IMR-90 (cell line): ENCODE data around the gene FUT8. TPM values are rescaled to one million over a fixed set of nuclear protein-coding genes. Genes with fewer than 3 reads are reported as not detected.

Experiments
- ATAC-seq: fragments of 200-7000 bp; cut with Tn5 transposase; 2 replicates; pipeline ENCODE4 v1.9.1; 2020; ENCODE audit warnings: low read depth, mild to moderate bottlenecking, moderate library complexity
- BruUV-seq: library from RNA; stranded (reverse); fragments of 400-500 nt; replicated peaks from 2 replicates; lab custom pipeline; 2021; lab: Mats Ljungman, UMichigan
- CTCF ChIA-PET: fragments of 300-600 bp; formaldehyde crosslinking; extraction: SDS; loops from one replicate; lab custom pipeline; 2021; ENCODE audit warnings: antibody characterized with exemption; lab: Yijun Ruan, JAX
- POLR2A ChIA-PET: fragments of 300-600 bp; sonication (Branson Sonifier 250); formaldehyde crosslinking; loops from one replicate; lab custom pipeline; 2022; ENCODE audit warnings: antibody characterized with exemption; ENCODE audit not compliant: unreplicated experiment; lab: Charles Lee
- DNase-seq: peaks from one replicate; pipeline ENCODE4 v3.0.0; 2013
- H2AFZ ChIP-seq: replicated peaks from 2 replicates; pipeline ENCODE3; 2013; ENCODE audit warnings: low read length, mild to moderate bottlenecking; ENCODE audit not compliant: poor library complexity
- H2AK5ac ChIP-seq: 2 replicates; pipeline ENCODE4 v1.6.1; 2013; ENCODE audit warnings: low read depth, low read length, inconsistent platforms
- H2AK9ac ChIP-seq: replicated peaks from 2 replicates; pipeline ENCODE3; 2013; ENCODE audit warnings: mild to moderate bottlenecking, low read depth, low read length, moderate library complexity; ENCODE audit not compliant: poor library complexity
- H2BK120ac ChIP-seq: 2 replicates; pipeline ENCODE4 v1.6.1; 2013; ENCODE audit warnings: low read depth, low read length, inconsistent platforms
- H2BK15ac ChIP-seq: 3 replicates; pipeline ENCODE4 v1.6.1; 2013; ENCODE audit warnings: low read depth, low read length, inconsistent platforms
- H2BK20ac ChIP-seq: 2 replicates; pipeline ENCODE4 v1.6.1; 2013; ENCODE audit warnings: low read depth, mild to moderate bottlenecking, inconsistent platforms, low read length, moderate library complexity
- H2BK5ac ChIP-seq: 2 replicates; pipeline ENCODE4 v1.6.1; 2013; ENCODE audit warnings: mild to moderate bottlenecking, low read depth, low read length, inconsistent platforms; ENCODE audit not compliant: poor library complexity, severe bottlenecking
- H3K14ac ChIP-seq: replicated peaks from 2 replicates; pipeline ENCODE4 v1.6.1; 2013; ENCODE audit warnings: low read depth, low read length, inconsistent platforms
- H3K18ac ChIP-seq: 2 replicates; pipeline ENCODE4 v1.6.1; 2013; ENCODE audit warnings: low read depth, low read length, control low read depth
- H3K23ac ChIP-seq: 2 replicates; pipeline ENCODE4 v1.6.1; 2013; ENCODE audit warnings: low read depth, low read length, inconsistent platforms
- H3K27ac ChIP-seq: 2 replicates; pipeline ENCODE4 v1.5.1; 2013; ENCODE audit warnings: mild to moderate bottlenecking, control low read depth, low read length; ENCODE audit not compliant: insufficient read depth
- H3K27me3 ChIP-seq: 2 replicates; pipeline ENCODE4 v1.6.1; 2013; ENCODE audit warnings: low read length; ENCODE audit not compliant: control insufficient read depth, insufficient read depth
- H3K36me3 ChIP-seq: 2 replicates; pipeline ENCODE4 v1.6.1; 2013; ENCODE audit warnings: low read length, mixed read lengths; ENCODE audit not compliant: control insufficient read depth, insufficient read depth
- H3K4ac ChIP-seq: 2 replicates; pipeline ENCODE4 v1.6.1; 2013; ENCODE audit warnings: low read depth, low read length, inconsistent platforms
- H3K4me1 ChIP-seq: 2 replicates; pipeline ENCODE4 v1.6.1; 2013; ENCODE audit warnings: low read length, mixed read lengths; ENCODE audit not compliant: control insufficient read depth, insufficient read depth
- H3K4me2 ChIP-seq: 2 replicates; pipeline ENCODE4 v1.6.1; 2013; ENCODE audit warnings: low read depth, mild to moderate bottlenecking, control low read depth, low read length, moderate library complexity
- H3K4me3 ChIP-seq: 2 replicates; pipeline ENCODE4 v1.5.1; 2013; ENCODE audit warnings: low read depth, mild to moderate bottlenecking, control low read depth, low read length, moderate library complexity; ENCODE audit not compliant: insufficient read depth
- H3K56ac ChIP-seq: 2 replicates; pipeline ENCODE4 v1.6.1; 2013; ENCODE audit warnings: low read length, inconsistent platforms; ENCODE audit not compliant: insufficient read depth; ENCODE audit errors: extremely low read depth
- H3K79me1 ChIP-seq, 2 experiments: 2 replicates each; pipeline ENCODE4 v1.6.1; 2013; ENCODE audit warnings: low read length in 2 of 2, inconsistent platforms in 1 of 2, low read depth in 1 of 2
- H3K9ac ChIP-seq: 2 replicates; pipeline ENCODE4 v1.6.1; 2013; ENCODE audit warnings: low read depth, low read length, control low read depth
- H3K9me1 ChIP-seq: 2 replicates; pipeline ENCODE4 v1.6.1; 2013; ENCODE audit warnings: low read length, inconsistent platforms; ENCODE audit not compliant: insufficient read depth
- H3K9me3 ChIP-seq: 2 replicates; pipeline ENCODE4 v1.6.1; 2013; ENCODE audit warnings: low read length; ENCODE audit not compliant: control insufficient read depth, insufficient read depth
- H4K20me1 ChIP-seq: 2 replicates; pipeline ENCODE4 v1.6.1; 2013; ENCODE audit warnings: low read length, inconsistent platforms; ENCODE audit not compliant: insufficient read depth
- H4K5ac ChIP-seq: 2 replicates; pipeline ENCODE4 v1.6.1; 2013; ENCODE audit warnings: mild to moderate bottlenecking, low read depth, low read length, control low read depth
- H4K8ac ChIP-seq, 2 experiments: 2 replicates each; pipeline ENCODE4 v1.6.1; 2013; ENCODE audit warnings: low read depth in 2 of 2, low read length in 2 of 2, control low read depth in 1 of 2, inconsistent platforms in 1 of 2
- H4K91ac ChIP-seq: 2 replicates; pipeline ENCODE4 v1.6.1; 2013; ENCODE audit warnings: low read depth, low read length, inconsistent platforms; ENCODE audit not compliant: insufficient read depth
- BHLHE40 ChIP-seq: fragments of 150-350 bp; IDR thresholded peaks from 2 replicates; pipeline ENCODE4 v1.6.1; 2016; ENCODE audit warnings: mild to moderate bottlenecking, low read depth, low read length
- CTCF ChIP-seq: conservative IDR thresholded peaks from 2 replicates; pipeline ENCODE4 v1.5.1; 2012; ENCODE audit warnings: mild to moderate bottlenecking, low read depth, low read length, improper control_type of control experiment
- ELK1 ChIP-seq: fragments of 150-350 bp; IDR thresholded peaks from 2 replicates; pipeline ENCODE4 v1.6.1; 2016; ENCODE audit warnings: low read depth, mild to moderate bottlenecking, low read length, moderate library complexity, borderline replicate concordance
- FOS ChIP-seq: fragments of 150-350 bp; IDR thresholded peaks from 2 replicates; pipeline ENCODE4 v1.6.1; 2016; ENCODE audit warnings: low read depth, low read length
- MAFK ChIP-seq: IDR thresholded peaks from 2 replicates; pipeline ENCODE4 v1.6.1; 2012; ENCODE audit warnings: low read depth, low read length, improper control_type of control experiment
- MAZ ChIP-seq: IDR thresholded peaks from 2 replicates; pipeline ENCODE4 v1.6.1; 2012; ENCODE audit warnings: low read depth, mild to moderate bottlenecking, low read length, improper control_type of control experiment, moderate library complexity, borderline replicate concordance
- MXI1 ChIP-seq: IDR thresholded peaks from 2 replicates; pipeline ENCODE4 v1.6.1; 2012; ENCODE audit warnings: low read depth, mild to moderate bottlenecking, low read length, moderate library complexity, borderline replicate concordance
- NFE2L2 ChIP-seq: fragments of 150-350 bp; IDR thresholded peaks from 2 replicates; pipeline ENCODE4 v1.6.1; 2016; ENCODE audit warnings: low read depth, mild to moderate bottlenecking, low read length
- POLR2A ChIP-seq: IDR thresholded peaks from 2 replicates; pipeline ENCODE4 v1.6.1; 2012; ENCODE audit warnings: mild to moderate bottlenecking, low read depth, low read length
- RFX5 ChIP-seq: IDR thresholded peaks from 2 replicates; pipeline ENCODE4 v1.8.0; 2012; ENCODE audit warnings: low read depth, mild to moderate bottlenecking, low read length, moderate library complexity
- USF2 ChIP-seq: fragments of 150-350 bp; IDR thresholded peaks from 2 replicates; pipeline ENCODE4 v1.6.1; 2017; ENCODE audit warnings: mild to moderate bottlenecking, antibody characterized with exemption, low read length, low read depth
- dilution Hi-C: fragments of 300-500 bp; cut with HindIII; formaldehyde crosslinking; loops from one replicate; pipeline ENCODE4 v1.14.3; 2018; ENCODE audit warnings: low sequenced_read_pairs; ENCODE audit not compliant: unreplicated experiment
- in situ Hi-C: fragments of 300-500 bp; cut with MboI; formaldehyde crosslinking; loops from 3 replicates; pipeline ENCODE4 v1.14.3; 2019; ENCODE audit warnings: low sequenced_read_pairs, inconsistent platforms, mixed read lengths
- intact Hi-C: fragments of 100-400 bp; cut with micrococcal nuclease; formaldehyde crosslinking; loops from 2 replicates; pipeline ENCODE4 v1.10.0; 2022
- polyA plus RNA-seq, 3 experiments: library from polyadenylated mRNA; depleted of rRNA; stranded (reverse); fragments of >200 nt; gene quantifications; 2 replicates each; pipeline ENCODE4 v1.2.3, GENCODE V29; 2012; ENCODE audit warnings: low replicate concordance in 1 of 3
- total RNA-seq: library from RNA; depleted of rRNA; stranded (reverse); fragments of >200 nt; gene quantifications from 2 replicates; pipeline ENCODE4 v1.2.3, GENCODE V29; 2012

The FUT8 gene
- total and polyA plus RNA-seq, 2 of the 4 experiments (the other 2 are of a cell fraction) = 15.6 to 72.9 TPM

GRCh38 chr14:65403231-65403630 lies 9.3 kb upstream of the FUT8 start:
- Histone ChIP-seq H3K23ac (no peak overlapping the region), H3K9ac (no peak overlapping the region), H3K9me3 (no peaks in the 10 kb centered on the region), H2BK120ac (no peak overlapping the region), H4K5ac (no peak overlapping the region), H3K9me1 (no peaks in the 10 kb centered on the region), H2BK15ac (no peak overlapping the region), H2AFZ (no peak overlapping the region), H3K27ac (no peak overlapping the region), H2AK5ac (no peak overlapping the region), H3K27me3 (no peaks in the 10 kb centered on the region), H3K4ac (no peak overlapping the region), H2BK20ac (no peak overlapping the region), H2AK9ac (no peak overlapping the region), H3K4me2 (no peak overlapping the region), H4K20me1 (no peaks in the 10 kb centered on the region), H2BK5ac (no peak overlapping the region), H3K36me3 (no peaks in the 10 kb centered on the region), H4K8ac (no peak overlapping the region), H3K79me1 (no peaks in the 10 kb centered on the region), H4K91ac (no peak overlapping the region), H3K4me3 (no peak overlapping the region), H3K4me1 (no peaks in the 10 kb centered on the region), H3K56ac (no peak overlapping the region), H3K18ac (no peak overlapping the region), H3K14ac (no peak overlapping the region)
- dilution Hi-C loops = no loop called here
- POLR2A ChIA-PET = no interaction called here
- CTCF ChIA-PET = no interaction called here
- in situ Hi-C loops = no loop called here
- no peak; the same call in 1 of the 2 replicates for ATAC-seq
- TF ChIP-seq FOS (no peak), MAZ (no peak), RFX5 (no peak), USF2 (no peak), BHLHE40 (no peak), ELK1 (no peak), CTCF (no peak), POLR2A (no peak), NFE2L2 (no peak), MXI1 (no peak), MAFK (no peak)
- intact Hi-C loops = no loop called here
- no peak for DNase-seq
- BruUV-seq = no TSS peak
